KBM-7 (cell line): ENCODE results near the gene VPS52.
A peak's percentile ranks its signal among the peaks of the same experiment; 100 is the strongest.

Source experiments
- DNase-seq: peaks from one replicate; pipeline ENCODE4 v3.0.0-alpha.2; 2015
- in situ Hi-C: fragments of 300-500 bp; cut with MboI; formaldehyde crosslinking; loops from 2 replicates; pipeline ENCODE4 v1.14.3; 2020; ENCODE audit warnings: low sequenced_read_pairs, low pct_unique_long_range_greater_than_20kb, mixed read lengths

VPS52 gene

GRCh38 chr6:33205191-33206026 is 66.3 kb downstream of the VPS52 start:
- DNase-seq: peak; percentile 29
- in situ Hi-C loops: no loop called here

DNA sequence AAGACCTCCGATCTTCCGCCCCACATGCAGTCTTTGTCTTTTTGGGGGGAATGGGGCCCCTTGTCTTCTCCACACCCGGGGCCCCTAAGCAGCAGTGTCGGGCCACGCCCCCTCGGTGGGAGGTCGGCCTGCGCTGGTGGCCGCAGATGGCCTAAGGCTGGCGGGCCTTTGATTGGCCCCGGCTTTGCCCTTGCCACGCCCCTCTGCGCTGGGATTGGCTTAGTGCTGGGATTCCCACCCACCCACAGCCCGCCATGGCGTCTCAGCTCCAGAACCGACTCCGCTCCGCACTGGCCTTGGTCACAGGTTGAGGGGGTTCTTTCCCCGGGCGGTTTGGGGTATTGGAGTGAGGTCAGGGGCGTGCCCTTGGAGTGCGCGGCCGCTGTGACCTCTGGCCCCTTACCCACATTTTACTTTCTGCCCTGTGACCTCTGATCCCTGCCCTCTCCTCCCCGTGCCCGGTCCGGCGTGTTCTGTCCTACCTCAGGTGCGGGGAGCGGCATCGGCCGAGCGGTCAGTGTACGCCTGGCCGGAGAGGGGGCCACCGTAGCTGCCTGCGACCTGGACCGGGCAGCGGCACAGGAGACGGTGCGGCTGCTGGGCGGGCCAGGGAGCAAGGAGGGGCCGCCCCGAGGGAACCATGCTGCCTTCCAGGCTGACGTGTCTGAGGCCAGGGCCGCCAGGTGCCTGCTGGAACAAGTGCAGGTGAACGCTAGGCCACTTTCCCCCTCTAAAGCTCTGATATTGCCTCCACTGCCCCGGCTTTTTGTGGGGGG is 67.1 kb downstream of the VPS52 start, which contains the start of gene HSD17B8:
Gene HSD17B8, plus strand, starts transcription at position 241 of the 776 bp plus-strand sequence. Its CDS starts 14 bp downstream, at position 255.
- DNase-seq: peak; percentile 91
- in situ Hi-C loops: no loop called here

GRCh38 chr6:33204165-33204414 is 67.6 kb downstream of the VPS52 start:
- in situ Hi-C loops: no loop called here
- no peak for DNase-seq

- DNase-seq: no peak
- in situ Hi-C loops: no loop called here
Observed at GRCh38 chr6:33203443-33204164, 68.1 kb downstream of the VPS52 start.

DNA sequence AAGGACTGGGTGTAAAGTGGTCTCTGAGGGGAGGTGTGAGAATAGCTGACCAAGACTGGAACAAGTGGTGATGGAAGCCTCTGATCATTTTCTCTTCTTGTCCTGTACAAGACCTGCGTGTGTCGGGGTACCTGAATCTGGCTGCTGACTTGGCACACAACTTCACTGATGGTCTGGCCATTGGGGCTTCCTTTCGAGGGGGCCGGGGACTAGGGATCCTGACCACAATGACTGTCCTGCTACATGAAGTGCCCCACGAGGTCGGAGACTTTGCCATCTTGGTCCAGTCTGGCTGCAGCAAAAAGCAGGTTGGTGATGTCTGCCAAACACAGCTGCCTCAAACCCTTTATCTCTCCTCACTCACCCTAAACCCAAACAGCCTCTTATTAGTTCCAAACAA is 68.9 kb downstream of the VPS52 start:
- DNase-seq: no peak
- in situ Hi-C loops: no loop called here

DNA sequence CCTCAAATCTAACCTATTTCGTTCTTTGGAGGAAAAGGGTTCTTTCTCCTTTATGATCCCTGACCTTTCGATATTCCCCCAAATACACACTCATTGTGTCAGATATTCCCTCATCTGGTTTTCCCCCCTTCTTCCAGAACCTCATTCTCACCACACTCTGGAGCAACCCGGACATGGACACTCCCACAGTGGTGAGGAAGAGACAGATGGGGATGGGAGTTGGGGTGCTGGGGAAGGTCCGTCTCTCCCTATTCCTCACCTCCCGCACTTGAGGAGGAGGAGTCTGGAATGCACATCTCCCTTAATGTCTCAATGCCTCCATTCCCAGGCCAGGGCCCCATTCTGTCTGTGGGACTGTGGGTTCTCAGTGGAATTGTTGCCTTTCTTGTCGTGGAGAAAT is 69.7 kb downstream of the VPS52 start:
- DNase-seq: no peak
- in situ Hi-C loops: no loop called here

- in situ Hi-C loops: no loop called here
Observed at GRCh38 chr6:33201147-33201545, 70.5 kb downstream of the VPS52 start.

More at GRCh38 chr6:33201147-33201545, 70.5 kb downstream of the VPS52 start:
- no peak for DNase-seq
